GM12872 (cell line): ENCODE results near the gene GABARAPL1.
A peak's percentile ranks its signal among the peaks of the same experiment; 100 is the strongest.

Source experiments
- CTCF ChIP-seq: IDR thresholded peaks from 3 replicates; pipeline ENCODE4 v1.5.1; 2011; ENCODE audit warnings: low read depth, mild to moderate bottlenecking, low read length, moderate library complexity; ENCODE audit not compliant: insufficient read depth

Gene GABARAPL1

GRCh38 chr12:10226731-10227130 lies 14.1 kb downstream of the GABARAPL1 start:
- no peak for TF ChIP-seq CTCF

DNA sequence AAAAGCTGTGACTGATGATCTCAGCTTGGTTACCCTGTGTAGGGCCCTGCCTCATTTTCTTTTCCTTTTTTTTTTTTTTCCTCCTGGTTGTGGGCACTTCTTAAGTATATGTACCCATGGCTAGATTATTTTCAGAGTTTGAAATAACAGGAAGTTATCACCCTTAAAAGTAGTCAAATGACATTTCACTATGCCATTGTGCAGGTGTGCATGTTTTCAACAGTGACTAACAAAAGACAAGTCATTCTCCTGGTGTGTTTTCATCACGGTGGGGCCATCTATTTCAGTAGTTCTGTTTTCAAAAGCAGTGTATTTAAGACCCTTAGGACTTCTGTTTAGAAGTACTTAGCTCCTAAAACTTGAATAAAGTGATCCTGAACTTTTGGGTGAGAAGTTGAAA lies 15.0 kb downstream of the GABARAPL1 start:
- no peak for TF ChIP-seq CTCF

DNA sequence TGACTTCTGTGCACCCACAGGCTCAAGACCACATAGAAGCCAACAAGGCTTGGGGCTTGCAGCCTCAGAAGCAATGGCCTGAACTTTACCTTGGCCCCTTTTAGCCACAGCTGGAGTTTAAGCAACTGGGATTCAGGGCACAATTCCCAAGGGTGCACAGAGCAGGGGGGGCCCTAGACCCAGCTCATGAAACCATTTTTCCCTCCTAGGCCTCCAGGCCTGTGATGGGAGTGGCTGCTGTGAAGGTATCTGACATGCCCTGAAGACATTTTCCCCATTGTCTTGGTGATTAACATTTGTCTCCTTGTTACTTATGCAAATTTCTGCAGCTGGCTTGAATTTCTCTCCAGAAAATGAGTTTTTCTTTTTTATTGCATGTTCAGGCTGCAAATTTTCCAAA lies 21.9 kb downstream of the GABARAPL1 start:
- no peak for TF ChIP-seq CTCF

GRCh38 chr12:10235761-10236631 lies 23.3 kb downstream of the GABARAPL1 start:
- TF ChIP-seq CTCF: peak; percentile 71

GRCh38 chr12:10236720-10237119 lies 24.0 kb downstream of the GABARAPL1 start:
- no peak for TF ChIP-seq CTCF

- TF ChIP-seq CTCF: no peak
Measured at GRCh38 chr12:10238526-10238925, 25.8 kb downstream of the GABARAPL1 start.

DNA sequence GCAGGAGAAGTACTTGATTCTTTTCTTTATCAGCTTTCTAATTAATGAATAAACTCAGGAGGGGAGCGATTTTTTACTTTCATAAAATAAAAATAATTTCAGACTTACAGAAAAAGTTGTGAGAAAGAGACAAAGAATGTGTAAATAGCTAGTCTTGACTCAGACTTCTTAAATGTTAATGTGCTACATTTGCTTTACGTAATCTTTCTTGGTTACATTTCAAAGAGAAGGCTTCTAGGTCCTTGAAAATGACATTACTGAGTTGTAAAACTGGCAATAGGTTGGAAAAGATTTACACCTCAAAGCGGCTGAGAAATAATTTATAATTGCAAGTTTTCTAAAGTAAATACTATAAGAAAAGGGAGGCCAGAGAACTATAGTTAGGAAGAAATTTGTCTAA lies 28.6 kb downstream of the GABARAPL1 start:
- no peak for TF ChIP-seq CTCF
